ENCODE data around the gene CGNL1.

GRCh38 chr15:57410373-57410772 is 34.1 kb downstream of the CGNL1 start:
- TF ChIP-seq CTCF (IDR thresholded peaks at IDR 0.05) = no peak
- no peak for TF ChIP-seq POLR2A (IDR thresholded peaks at IDR 0.05)
